ENCODE data around the gene ITGB3.

GRCh38 chr17:47243737-47244598 is 9.7 kb upstream of the ITGB3 start:
- TF ChIP-seq EZH2 (IDR thresholded peaks at IDR 0.05; ENCODE audit: borderline replicate concordance, low read depth, low read length, severe bottlenecking), result no peak
- TF ChIP-seq CTCF (IDR thresholded peaks at IDR 0.05; ENCODE audit: borderline replicate concordance, extremely low read depth, low read length, poor library complexity, severe bottlenecking), result no peak
